ENCODE measurements around the gene SNTG2.
A peak's percentile ranks its signal among the peaks of the same experiment; 100 is the strongest.

SNTG2 gene

GRCh38 chr2:1318366-1319009, 367.8 kb downstream of the SNTG2 start:
- DNase-seq (ENCODE audit: low read depth in 2 of 2): no peak

GRCh38 chr2:1319393-1319792, 368.7 kb downstream of the SNTG2 start:
- no peak for DNase-seq (ENCODE audit: low read depth in 2 of 2)

- DNase-seq (ENCODE audit: low read depth in 2 of 2): no peak
Observed at GRCh38 chr2:1321321-1321720, 370.7 kb downstream of the SNTG2 start.

DNA sequence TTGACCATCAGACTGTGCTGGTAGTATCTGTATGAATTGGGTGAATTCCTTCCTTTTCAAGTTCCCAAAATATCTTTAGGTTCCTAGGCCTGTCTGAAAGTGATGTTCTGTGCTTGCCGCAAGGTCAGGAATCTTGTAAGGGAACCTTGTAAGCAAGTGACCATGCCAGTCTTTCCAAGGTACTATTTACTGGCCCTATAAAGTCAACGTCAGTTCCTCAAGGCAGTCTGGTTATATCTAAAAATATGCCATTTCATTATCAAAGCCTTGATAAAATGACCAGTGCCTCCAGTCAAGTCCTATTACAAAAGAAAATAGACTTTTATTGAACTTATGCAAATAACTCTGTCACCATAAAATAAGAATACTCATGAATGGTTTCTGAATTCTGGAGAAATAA, 374.2 kb downstream of the SNTG2 start:
- no peak for DNase-seq (ENCODE audit: low read depth in 2 of 2)

- no peak for DNase-seq (ENCODE audit: low read depth in 2 of 2)
Observed at GRCh38 chr2:1328684-1329083, 378.0 kb downstream of the SNTG2 start.

- no peak for DNase-seq (ENCODE audit: low read depth in 2 of 2)
Observed at GRCh38 chr2:1339388-1340140, 388.9 kb downstream of the SNTG2 start.

- no peak for DNase-seq (ENCODE audit: low read depth in 2 of 2)
Observed at GRCh38 chr2:1340141-1340512, 389.5 kb downstream of the SNTG2 start.

DNA sequence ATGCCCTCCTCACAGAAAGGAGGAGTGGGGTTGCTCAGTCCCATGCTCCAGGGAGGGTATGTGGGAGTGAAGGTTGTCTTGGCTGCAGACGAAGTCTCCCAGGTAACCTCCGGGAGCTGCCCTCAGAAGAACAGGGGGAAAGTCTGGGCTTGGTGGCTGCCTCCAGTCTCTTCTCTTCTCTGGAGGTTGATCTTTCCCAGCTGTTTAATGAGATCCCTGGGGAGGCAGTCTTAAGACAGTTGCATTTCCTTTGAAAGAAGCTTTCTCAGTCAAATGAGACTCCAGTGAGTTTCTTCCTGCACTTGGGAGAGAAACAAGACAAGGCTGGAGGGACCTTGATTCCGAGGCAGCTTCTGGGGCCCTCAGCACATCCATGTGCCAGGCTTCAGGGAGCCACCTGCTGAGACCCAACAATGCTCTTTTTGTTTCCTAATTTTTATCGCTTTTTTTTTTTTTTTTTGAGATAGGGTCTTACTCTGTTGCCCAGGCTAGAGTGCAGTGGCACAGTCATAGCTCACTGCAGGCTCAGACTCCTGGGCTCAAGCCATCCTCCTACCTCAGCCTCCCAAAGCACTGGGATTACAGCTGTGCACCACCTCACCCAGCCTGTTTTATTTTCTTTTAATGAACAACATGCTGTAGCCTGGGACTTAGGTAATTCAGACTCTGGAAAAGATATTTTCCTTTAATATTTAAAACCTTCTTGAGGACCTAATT, 390.9 kb downstream of the SNTG2 start:
- no peak for DNase-seq (ENCODE audit: low read depth in 2 of 2)

DNA sequence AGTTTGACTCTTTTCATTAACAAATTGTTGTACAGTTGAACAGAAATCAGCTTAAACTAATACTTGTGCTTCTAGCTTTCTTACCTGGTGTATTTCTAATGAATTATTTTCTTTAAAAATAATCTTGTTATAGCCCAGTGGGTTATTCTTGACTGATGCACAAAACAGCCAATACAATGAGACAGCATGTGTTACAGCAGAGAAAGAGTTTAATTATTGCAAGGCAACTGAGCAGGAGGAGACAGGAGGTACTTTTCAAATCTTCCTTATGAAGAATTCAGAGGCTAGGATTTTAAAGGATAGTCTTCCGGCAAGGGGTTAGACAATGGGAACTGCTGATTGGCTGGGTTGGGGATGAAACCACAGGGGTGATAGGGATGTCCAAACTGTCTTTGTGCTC, 398.1 kb downstream of the SNTG2 start:
- DNase-seq (ENCODE audit: low read depth in 2 of 2): no peak

GRCh38 chr2:1350111-1350510, 399.5 kb downstream of the SNTG2 start:
- no peak for DNase-seq (ENCODE audit: low read depth in 2 of 2)

GRCh38 chr2:1353124-1353523, 402.5 kb downstream of the SNTG2 start:
- DNase-seq (ENCODE audit: low read depth in 2 of 2): no peak

DNA sequence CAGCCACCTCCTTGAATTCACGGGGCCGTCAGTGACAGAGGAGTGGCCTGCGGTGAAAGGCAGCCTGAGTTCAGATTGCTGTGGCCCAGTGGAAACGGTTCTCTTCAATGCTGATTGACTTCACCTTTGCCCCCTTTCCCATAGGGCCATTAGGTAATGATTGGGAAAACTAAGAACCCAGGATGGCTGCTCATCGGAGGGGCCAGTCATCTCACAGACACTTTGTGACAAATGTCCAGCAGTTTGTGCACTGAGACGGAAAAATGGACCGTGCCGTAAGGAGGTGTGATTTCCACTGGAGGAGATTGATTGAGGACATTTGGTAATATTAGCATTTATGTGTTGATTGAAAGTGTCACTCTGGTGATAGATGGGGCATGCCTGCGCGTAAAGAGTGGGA, 402.9 kb downstream of the SNTG2 start:
- no peak for DNase-seq (ENCODE audit: low read depth in 2 of 2)

DNA sequence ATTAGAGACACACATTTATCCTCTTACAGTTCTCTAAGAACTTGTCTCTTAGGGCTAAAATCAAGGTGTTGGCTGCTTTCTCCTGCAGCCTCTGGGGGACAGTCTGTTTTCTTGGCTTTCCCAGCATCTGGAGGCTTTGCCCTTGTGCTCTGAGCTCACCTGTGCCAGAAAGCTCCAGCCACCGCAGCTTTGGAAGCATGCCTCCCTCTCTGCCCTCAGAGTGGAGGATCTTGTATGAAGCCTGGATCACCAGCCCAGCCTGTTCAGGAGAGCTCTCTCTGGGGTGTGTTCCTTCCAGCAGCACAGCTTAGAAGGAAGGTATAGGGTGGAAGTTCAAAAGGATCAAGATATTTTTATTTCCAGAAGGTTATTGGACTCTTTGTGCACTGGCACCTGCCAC, 409.5 kb downstream of the SNTG2 start:
- no peak for DNase-seq (ENCODE audit: low read depth in 2 of 2)

DNA sequence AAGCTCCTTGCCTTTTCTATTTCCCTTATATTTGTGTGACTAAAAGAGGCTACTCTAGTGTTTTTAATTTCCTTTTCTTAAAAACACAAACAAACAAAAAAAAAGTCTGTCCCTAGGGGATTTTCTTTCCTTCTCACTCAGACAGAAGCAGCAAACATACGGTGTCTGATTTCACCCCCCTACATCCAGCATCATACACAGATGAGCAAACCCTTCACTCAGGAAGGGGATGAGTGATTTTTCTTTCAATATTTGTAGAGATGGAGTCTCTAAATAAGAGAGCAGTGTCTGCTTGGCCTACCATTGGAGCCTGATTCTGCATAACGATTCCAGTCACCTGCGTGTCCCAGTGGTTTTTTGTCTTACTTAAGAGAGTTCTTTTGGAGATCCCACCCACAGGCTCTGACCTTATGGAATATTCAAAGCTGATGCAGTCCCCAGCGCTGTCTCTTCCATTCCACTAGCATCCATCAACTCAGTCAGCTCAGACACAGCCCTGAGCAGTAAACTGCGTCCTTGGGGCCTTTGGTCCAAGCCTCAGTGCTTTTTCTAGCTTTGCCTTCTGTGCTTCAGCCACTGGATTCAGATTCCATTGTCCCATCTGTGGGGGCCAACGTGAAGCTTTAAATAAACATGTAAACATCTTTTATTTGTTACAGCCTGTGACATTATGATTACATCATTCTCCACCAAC, 410.1 kb downstream of the SNTG2 start:
- no peak for DNase-seq (ENCODE audit: low read depth in 2 of 2)

- DNase-seq (ENCODE audit: low read depth in 2 of 2): no peak
Observed at GRCh38 chr2:1363367-1363766, 412.7 kb downstream of the SNTG2 start.

- DNase-seq (ENCODE audit: low read depth in 2 of 2): peak in 1 of 2 donors; percentile 5
Observed at GRCh38 chr2:1366546-1367134, 416.0 kb downstream of the SNTG2 start.

- DNase-seq (ENCODE audit: low read depth in 2 of 2): no peak
Observed at GRCh38 chr2:1367601-1368000, 417.0 kb downstream of the SNTG2 start.

DNA sequence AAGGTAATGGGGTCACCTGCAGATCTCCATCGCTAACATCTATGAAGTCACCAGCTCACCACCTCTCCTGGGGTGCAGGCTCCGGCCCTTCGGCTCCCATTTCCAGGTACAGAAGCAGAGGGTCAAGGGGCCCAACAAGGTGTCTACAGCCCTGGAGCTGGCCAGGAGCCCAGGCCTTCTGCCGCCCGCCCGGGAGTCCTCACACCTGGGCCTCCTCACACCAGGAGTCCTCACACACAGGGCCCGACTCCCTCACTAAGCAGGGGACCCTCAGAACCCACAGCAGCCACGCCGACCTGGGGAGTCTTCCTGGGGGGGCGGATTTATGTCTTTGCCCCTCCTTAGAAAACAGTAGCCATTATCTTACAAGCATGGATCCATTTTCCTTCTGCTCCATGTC, 419.3 kb downstream of the SNTG2 start:
- DNase-seq (ENCODE audit: low read depth in 2 of 2): no peak

GRCh38 chr2:1370461-1370860, 419.8 kb downstream of the SNTG2 start:
- no peak for DNase-seq (ENCODE audit: low read depth in 2 of 2)

GRCh38 chr2:1371082-1371481, 420.4 kb downstream of the SNTG2 start:
- DNase-seq (ENCODE audit: low read depth in 2 of 2): no peak

DNA sequence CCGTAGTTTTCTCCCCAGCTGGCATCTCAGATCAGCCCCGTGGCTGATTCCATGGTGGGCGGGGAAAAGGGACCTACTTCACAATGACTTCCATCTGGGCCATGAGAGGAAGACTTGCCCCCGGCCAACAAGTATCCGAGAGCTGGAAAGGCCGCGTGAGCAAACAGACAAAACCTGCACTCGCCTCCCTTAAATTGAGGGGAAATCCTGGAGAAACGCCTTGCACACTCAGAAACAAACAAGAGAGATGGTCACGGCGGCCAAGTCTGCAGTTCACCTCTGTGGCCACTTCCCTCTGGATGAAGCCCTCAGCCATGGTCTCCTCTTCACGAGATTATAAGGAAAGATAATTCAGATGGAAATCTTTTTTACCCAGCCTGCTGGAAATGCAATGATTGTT, 423.2 kb downstream of the SNTG2 start:
- DNase-seq (ENCODE audit: low read depth in 2 of 2): no peak

GRCh38 chr2:1374287-1374686, 423.6 kb downstream of the SNTG2 start:
- no peak for DNase-seq (ENCODE audit: low read depth in 2 of 2)

All from stimulated activated CD8-positive, alpha-beta memory T cell treated with anti-CD3 and anti-CD28 coated beads, Interleukin-7, amount 100 ng/mL, for 4 hours (primary cell).